Liver (tissue), 9 donors: Measurements from ENCODE around the gene ACOT13. TPM values are rescaled to one million over a fixed set of nuclear protein-coding genes. Genes with fewer than 3 reads are reported as not detected.

ENCODE experiments used
- DNase-seq: peaks from one replicate; pipeline ENCODE4 v3.0.0-alpha.2; 2017; ENCODE audit warnings: low spot score
- H3K27ac ChIP-seq, 2 donors: one replicate each; pipeline ENCODE4 v1.7.0; 2013; ENCODE audit warnings: inconsistent platforms in 2 of 2, low read length in 2 of 2, control low read depth in 1 of 2, low read depth in 1 of 2, mild to moderate bottlenecking in 1 of 2
- H3K27me3 ChIP-seq, 4 donors: one replicate each; pipeline versions ENCODE4 v1.6.1 to v1.7.0; 2013; ENCODE audit warnings: low read length in 3 of 4, inconsistent platforms in 1 of 4, mild to moderate bottlenecking in 1 of 4, moderate library complexity in 1 of 4; ENCODE audit not compliant: control insufficient read depth in 4 of 4, insufficient read depth in 4 of 4
- H3K36me3 ChIP-seq, 4 donors: one replicate each; pipeline versions ENCODE4 v1.6.1 to v1.7.0; 2013; ENCODE audit warnings: low read length in 3 of 4, mild to moderate bottlenecking in 3 of 4, low read depth in 1 of 4, moderate library complexity in 1 of 4; ENCODE audit not compliant: control insufficient read depth in 4 of 4, insufficient read depth in 3 of 4
- H3K4me1 ChIP-seq, 4 donors: one replicate each; pipeline versions ENCODE4 v1.6.1 to v1.7.0; 2013; ENCODE audit warnings: low read length in 3 of 4, mild to moderate bottlenecking in 3 of 4, moderate library complexity in 1 of 4; ENCODE audit not compliant: control insufficient read depth in 4 of 4, insufficient read depth in 4 of 4
- H3K4me3 ChIP-seq, 3 donors: one replicate each; pipeline versions ENCODE4 v1.6.1 to v1.7.0; 2013; ENCODE audit warnings: low read length in 3 of 3, control low read depth in 1 of 3, low read depth in 1 of 3, mild to moderate bottlenecking in 1 of 3
- H3K9ac ChIP-seq, 2 donors: one replicate each; pipeline ENCODE4 v1.7.0; 2013; ENCODE audit warnings: low read length in 2 of 2, mild to moderate bottlenecking in 2 of 2, moderate library complexity in 2 of 2, control low read depth in 1 of 2, low read depth in 1 of 2
- H3K9me3 ChIP-seq, 4 donors: one replicate each; pipeline versions ENCODE4 v1.6.1 to v1.7.0; 2013; ENCODE audit warnings: low read length in 3 of 4; ENCODE audit not compliant: control insufficient read depth in 4 of 4
- ATF3 ChIP-seq: IDR thresholded peaks from 2 replicates; pipeline ENCODE4 v1.6.1; 2016; ENCODE audit warnings: antibody characterized with exemption
- CTCF ChIP-seq: fragments of 150-350 bp; IDR thresholded peaks from 2 replicates; pipeline ENCODE4 v1.5.1; 2017; ENCODE audit warnings: improper control_type of control experiment, low read depth, low read length; ENCODE audit not compliant: missing input control
- EGR1 ChIP-seq, 2 donors: IDR thresholded peaks; 2 replicates each; pipeline ENCODE4 v1.6.1; 2016 to 2018; ENCODE audit warnings: antibody characterized with exemption in 2 of 2, low read depth in 2 of 2
- HNF4G ChIP-seq: IDR thresholded peaks from 2 replicates; pipeline ENCODE4 v1.6.1; 2016; ENCODE audit warnings: antibody characterized with exemption
- JUND ChIP-seq, 2 donors: IDR thresholded peaks; 2 replicates each; pipeline ENCODE4 v1.6.1; 2016; ENCODE audit warnings: antibody characterized with exemption in 2 of 2
- MAX ChIP-seq: IDR thresholded peaks from 2 replicates; pipeline ENCODE4 v1.6.1; 2016; ENCODE audit warnings: antibody characterized with exemption
- NR2F2 ChIP-seq: IDR thresholded peaks from 2 replicates; pipeline ENCODE4 v1.6.1; 2016; ENCODE audit warnings: antibody characterized with exemption
- RAD21 ChIP-seq, 2 donors: IDR thresholded peaks; 2 replicates each; pipeline ENCODE4 v1.6.1; 2016; ENCODE audit warnings: antibody characterized with exemption in 2 of 2, mild to moderate bottlenecking in 2 of 2
- SP1 ChIP-seq: IDR thresholded peaks from 2 replicates; pipeline ENCODE4 v1.6.1; 2018; ENCODE audit warnings: antibody characterized with exemption, mild to moderate bottlenecking
- TAF1 ChIP-seq: conservative IDR thresholded peaks from 2 replicates; pipeline ENCODE4 v1.6.1; 2016; ENCODE audit warnings: antibody characterized with exemption, mild to moderate bottlenecking
- YY1 ChIP-seq: IDR thresholded peaks from 2 replicates; pipeline ENCODE4 v1.6.1; 2016; ENCODE audit warnings: antibody characterized with exemption, mild to moderate bottlenecking
- ZBTB33 ChIP-seq: IDR thresholded peaks from 2 replicates; pipeline ENCODE4 v1.6.1; 2016; ENCODE audit warnings: antibody characterized with exemption
- whole genome bisulfite sequencing: extraction: QIAGEN DNeasy Blood & Tissue Kit; methylation state at CpG from one replicate; pipeline ENCODE4 v1.1.7; 2013; 5-methylcytosine and 5-hydroxymethylcytosine counted together
- polyA plus RNA-seq, 2 donors: library from polyadenylated mRNA; stranded (reverse) in 1 of 2; unstranded in 1 of 2; fragments of 200-250 nt in 1 of 2; fragments of >200 nt in 1 of 2; fragmentation: Nextera tagmentation in 1 of 2; extraction: Ambion mirVana in 1 of 2; gene quantifications; one replicate each; pipeline versions ENCODE4 v1.2.1 to v1.2.3, GENCODE V29; 2013 to 2015
- total RNA-seq, 2 donors: library from RNA; depleted of rRNA; stranded (reverse); fragments of >200 nt; gene quantifications; one replicate each; pipeline ENCODE4 v1.2.3, GENCODE V29; 2014
- donor health status: healthy.
- donor health status: healthy.
- donor health status: healthy.
- donor health status: healthy.
- donor health status: healthy.

The ACOT13 gene
- total and polyA plus RNA-seq, 4 donors = 9.9 to 90.0 (median 21.3) TPM

GRCh38 chr6:24650365-24650764, 16.5 kb upstream of the ACOT13 start:
- DNase-seq = no peak
- Histone ChIP-seq H3K36me3 (peaks cover 2 to 28% (median 26%) of the 10 kb centered on the region in 4 donors), H3K27me3 (no peaks in the 10 kb centered on the region), H3K4me1 (peaks cover 2 to 11% (median 9%) of the 10 kb centered on the region in 4 donors), H3K4me3 (no peak overlapping the region), H3K9ac (no peak overlapping the region), H3K27ac (no peak overlapping the region), H3K9me3 (no peaks in the 10 kb centered on the region)
- no peak for TF ChIP-seq YY1
- 69% methylated on average over 3 of the region's 3 CpGs for WGBS

GRCh38 chr6:24655215-24655614, 11.7 kb upstream of the ACOT13 start:
- no peaks in the 10 kb centered on the region for H3K9me3 ChIP-seq
- H3K9ac ChIP-seq = no peak overlapping the region
- no peak for TF ChIP-seq NR2F2
- TF ChIP-seq CTCF = no peak
- TF ChIP-seq HNF4G = no peak
- TF ChIP-seq TAF1 = no peak
- TF ChIP-seq RAD21 (IDR thresholded peaks at IDR 0.05) = no peak
- TF ChIP-seq ATF3 = no peak
- no peak for TF ChIP-seq ZBTB33
- no peak for TF ChIP-seq SP1
- TF ChIP-seq MAX = no peak
- TF ChIP-seq JUND (IDR thresholded peaks at IDR 0.05) = no peak
- H3K4me3 ChIP-seq = no peak overlapping the region
- 79% methylated on average over 1 of the region's 1 CpG for WGBS
- no peak for DNase-seq
- H3K36me3 ChIP-seq = peaks cover 2 to 27% (median 24%) of the 10 kb centered on the region in 4 donors
- H3K4me1 ChIP-seq = no peaks in the 10 kb centered on the region
- H3K27me3 ChIP-seq = no peaks in the 10 kb centered on the region
- no peak overlapping the region for H3K27ac ChIP-seq

- Histone ChIP-seq H3K27ac (no peak overlapping the region), H3K27me3 (no peaks in the 10 kb centered on the region), H3K9ac (no peak overlapping the region), H3K36me3 (peaks cover 0 to 7% (median 2%) of the 10 kb centered on the region in 4 donors), H3K4me3 (no peak overlapping the region), H3K4me1 (peaks cover 3 to 11% (median 10%) of the 10 kb centered on the region in 4 donors), H3K9me3 (no peaks in the 10 kb centered on the region)
- DNase-seq = no peak
- WGBS = 84% methylated on average over 9 of the region's 9 CpGs
- TF ChIP-seq EGR1 (IDR thresholded peaks at IDR 0.05; ENCODE audit: low read depth in 2 of 2) = no peak
- no peak for TF ChIP-seq HNF4G
- TF ChIP-seq JUND (IDR thresholded peaks at IDR 0.05) = no peak
Observed at GRCh38 chr6:24658573-24659560, 8.0 kb upstream of the ACOT13 start.
